ENCODE results near the gene MYOM1. TPM values are rescaled to one million over a fixed set of nuclear protein-coding genes. Genes with fewer than 3 reads are reported as not detected.

Gene MYOM1
- total and polyA plus RNA-seq, 2 donors (not counting 3 experiments of a cell fraction or from before 2014, with no cell fraction given) = 0.08 TPM; not detected in 1

DNA sequence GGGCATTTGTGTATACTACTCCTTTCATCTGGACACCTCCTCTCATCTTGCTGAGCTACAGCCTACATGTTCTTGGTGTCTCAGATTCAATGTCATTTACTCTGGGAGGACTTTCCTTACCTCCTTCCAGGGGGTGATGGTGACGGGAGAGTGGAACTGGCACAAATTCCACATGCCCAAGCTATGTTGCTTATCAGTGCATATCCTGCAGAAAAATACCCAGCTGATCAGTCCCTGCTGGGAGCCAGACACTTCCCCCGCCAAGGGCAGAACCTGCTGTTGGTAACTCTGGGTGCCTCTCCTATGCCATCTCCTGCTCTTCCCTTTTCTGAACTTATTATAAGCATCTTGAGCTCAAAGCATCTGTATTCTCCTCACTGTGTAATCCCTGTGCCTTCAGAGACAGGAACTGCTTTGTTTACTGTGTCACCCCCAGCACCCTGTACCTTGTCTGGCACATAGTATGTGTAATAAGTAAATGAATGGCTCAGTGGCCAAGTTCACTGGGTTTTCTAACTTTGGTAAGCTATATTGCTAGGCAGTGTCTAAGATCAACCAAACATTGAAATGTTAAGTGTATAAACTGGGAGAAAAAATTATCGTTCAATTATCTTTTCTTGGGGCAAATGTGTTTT is 119.2 kb downstream of the MYOM1 start:
- intact Hi-C loops (cut with micrococcal nuclease) (no loop called here), dilution Hi-C loops (cut with MboI; ENCODE audit: extremely low pct_ligation_motif_present, low sequenced_read_pairs) (no loop called here)
- no peaks in the 10 kb centered on the region for H4K20me1 ChIP-seq (replicated peaks; ENCODE audit: control insufficient read depth, extremely low read depth, insufficient read depth, low read length)
- no peak overlapping the region for H2AFZ ChIP-seq (ENCODE audit: low read depth, low read length)
- no peak overlapping the region for H3K4me3 ChIP-seq (replicated peaks in 1 of 3; ENCODE audit: insufficient read depth in 1 of 3, low read depth in 1 of 3, low read length in 3 of 3)
- H3K27ac ChIP-seq (ENCODE audit: insufficient read depth, low read depth, low read length) = no peak overlapping the region
- H3K9me3 ChIP-seq (replicated peaks; ENCODE audit: control insufficient read depth, insufficient read depth, low read length) = no peaks in the 10 kb centered on the region
- CTCF ChIA-PET = interaction anchor here (1.5 to 2.1 kb wide), 2 partner anchors 11 to 28 kb away, joined by 4 to 7 read pairs; no protein-coding TSS in a partner anchor
- POLR2A ChIA-PET = no interaction called here
- no peaks in the 10 kb centered on the region for H3K79me2 ChIP-seq (ENCODE audit: control insufficient read depth, insufficient read depth, low read length)
- TF ChIP-seq EZH2 (IDR thresholded peaks at IDR 0.05; ENCODE audit: borderline replicate concordance, low read depth, low read length, severe bottlenecking) (no peak), POLR2AphosphoS5 (IDR thresholded peaks at IDR 0.05; ENCODE audit: insufficient read depth, low read depth, low read length) (no peak), GATA2 (IDR thresholded peaks at IDR 0.05; ENCODE audit: insufficient read depth, insufficient read length, low read depth, low read length) (no peak), FOS (IDR thresholded peaks at IDR 0.05; ENCODE audit: borderline replicate concordance, insufficient read depth, low read length) (no peak)
- TF ChIP-seq, protein P1, sequence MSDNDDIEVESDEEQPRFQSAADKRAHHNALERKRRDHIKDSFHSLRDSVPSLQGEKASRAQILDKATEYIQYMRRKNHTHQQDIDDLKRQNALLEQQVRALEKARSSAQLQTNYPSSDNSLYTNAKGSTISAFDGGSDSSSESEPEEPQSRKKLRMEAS (IDR thresholded peaks at IDR 0.05; ENCODE audit: insufficient read depth, insufficient read length) = no peak
- H3K4me1 ChIP-seq (ENCODE audit: control insufficient read depth, extremely low read depth, insufficient read depth, low read length) = peaks cover 30% of the 10 kb centered on the region
- FAIRE-seq = no peak
- DNase-seq (ENCODE audit: low read depth, low spot score) = no peak
- no peaks in the 10 kb centered on the region for H3K9me1 ChIP-seq (replicated peaks; ENCODE audit: control insufficient read depth, extremely low read depth, insufficient read depth, low read length)
- BruUV-seq (replicated peaks) = no TSS peak
- no peaks in the 10 kb centered on the region for H3K36me3 ChIP-seq (ENCODE audit: control insufficient read depth in 2 of 2, extremely low read depth in 1 of 2, insufficient read depth in 2 of 2, low read length in 2 of 2)
- H3K9ac ChIP-seq (replicated peaks; ENCODE audit: extremely low read depth, insufficient read depth, low read length) = no peak overlapping the region
- H3K4me2 ChIP-seq (ENCODE audit: insufficient read depth, low read length) = no peak overlapping the region
- H3K27me3 ChIP-seq (ENCODE audit: control insufficient read depth in 2 of 2, insufficient read depth in 2 of 2, low read length in 2 of 2) = no peaks in the 10 kb centered on the region

DNA sequence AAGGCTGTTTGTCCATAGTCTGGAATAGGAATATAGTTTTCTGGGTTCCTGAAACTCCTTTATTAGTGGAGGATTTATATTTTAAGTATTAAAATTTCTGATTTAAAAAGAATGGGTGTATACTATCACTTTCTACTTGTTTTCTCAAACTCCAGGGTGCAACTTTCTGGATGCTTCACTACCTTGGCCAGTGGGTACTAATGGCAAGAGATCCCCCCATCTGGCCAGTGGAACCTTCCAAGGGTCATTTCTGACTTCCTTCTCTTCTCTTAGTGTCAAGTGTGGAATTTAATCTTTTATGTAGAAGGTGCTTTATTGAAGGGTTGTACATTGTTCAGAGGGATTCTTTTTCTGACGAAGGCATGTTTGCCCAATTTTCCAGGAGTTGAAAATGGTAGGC is 120.4 kb downstream of the MYOM1 start:
- intact Hi-C loops (cut with micrococcal nuclease) (no loop called here), dilution Hi-C loops (cut with MboI; ENCODE audit: extremely low pct_ligation_motif_present, low sequenced_read_pairs) (no loop called here)
- FAIRE-seq (no peak), DNase-seq (ENCODE audit: low read depth, low spot score) (no peak)
- Histone ChIP-seq H2AFZ (ENCODE audit: low read depth, low read length) (no peak overlapping the region), H3K9me1 (replicated peaks; ENCODE audit: control insufficient read depth, extremely low read depth, insufficient read depth, low read length) (no peaks in the 10 kb centered on the region), H3K4me2 (ENCODE audit: insufficient read depth, low read length) (no peak overlapping the region), H3K4me1 (ENCODE audit: control insufficient read depth, extremely low read depth, insufficient read depth, low read length) (peaks cover 20% of the 10 kb centered on the region), H3K9ac (replicated peaks; ENCODE audit: extremely low read depth, insufficient read depth, low read length) (no peak overlapping the region), H3K36me3 (ENCODE audit: control insufficient read depth in 2 of 2, extremely low read depth in 1 of 2, insufficient read depth in 2 of 2, low read length in 2 of 2) (no peaks in the 10 kb centered on the region), H3K4me3 (replicated peaks in 1 of 3; ENCODE audit: insufficient read depth in 1 of 3, low read depth in 1 of 3, low read length in 3 of 3) (no peak overlapping the region), H4K20me1 (replicated peaks; ENCODE audit: control insufficient read depth, extremely low read depth, insufficient read depth, low read length) (no peaks in the 10 kb centered on the region), H3K9me3 (replicated peaks; ENCODE audit: control insufficient read depth, insufficient read depth, low read length) (no peaks in the 10 kb centered on the region), H3K79me2 (ENCODE audit: control insufficient read depth, insufficient read depth, low read length) (no peaks in the 10 kb centered on the region), H3K27me3 (ENCODE audit: control insufficient read depth in 2 of 2, insufficient read depth in 2 of 2, low read length in 2 of 2) (no peaks in the 10 kb centered on the region), H3K27ac (ENCODE audit: insufficient read depth, low read depth, low read length) (no peak overlapping the region)
- ChIA-PET CTCF (no interaction called here), POLR2A (no interaction called here)
- TF ChIP-seq, protein P2, sequence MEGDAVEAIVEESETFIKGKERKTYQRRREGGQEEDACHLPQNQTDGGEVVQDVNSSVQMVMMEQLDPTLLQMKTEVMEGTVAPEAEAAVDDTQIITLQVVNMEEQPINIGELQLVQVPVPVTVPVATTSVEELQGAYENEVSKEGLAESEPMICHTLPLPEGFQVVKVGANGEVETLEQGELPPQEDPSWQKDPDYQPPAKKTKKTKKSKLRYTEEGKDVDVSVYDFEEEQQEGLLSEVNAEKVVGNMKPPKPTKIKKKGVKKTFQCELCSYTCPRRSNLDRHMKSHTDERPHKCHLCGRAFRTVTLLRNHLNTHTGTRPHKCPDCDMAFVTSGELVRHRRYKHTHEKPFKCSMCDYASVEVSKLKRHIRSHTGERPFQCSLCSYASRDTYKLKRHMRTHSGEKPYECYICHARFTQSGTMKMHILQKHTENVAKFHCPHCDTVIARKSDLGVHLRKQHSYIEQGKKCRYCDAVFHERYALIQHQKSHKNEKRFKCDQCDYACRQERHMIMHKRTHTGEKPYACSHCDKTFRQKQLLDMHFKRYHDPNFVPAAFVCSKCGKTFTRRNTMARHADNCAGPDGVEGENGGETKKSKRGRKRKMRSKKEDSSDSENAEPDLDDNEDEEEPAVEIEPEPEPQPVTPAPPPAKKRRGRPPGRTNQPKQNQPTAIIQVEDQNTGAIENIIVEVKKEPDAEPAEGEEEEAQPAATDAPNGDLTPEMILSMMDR (IDR thresholded peaks at IDR 0.05; ENCODE audit: extremely low read depth in 1 of 2, insufficient read depth in 1 of 2, low read depth in 1 of 2, low read length in 2 of 2) = no peak
- TF ChIP-seq GATA2 (IDR thresholded peaks at IDR 0.05; ENCODE audit: insufficient read depth, insufficient read length, low read depth, low read length) (no peak), FOS (IDR thresholded peaks at IDR 0.05; ENCODE audit: borderline replicate concordance, insufficient read depth, low read length) (no peak)
- no TSS peak for BruUV-seq (replicated peaks)
